ENCODE measurements around the gene WNT3.

GRCh38 chr17:46833840-46834208, 15.3 kb upstream of the WNT3 start:
- TF ChIP-seq CTCF (IDR thresholded peaks at IDR 0.05) (no peak), POLR2A (IDR thresholded peaks at IDR 0.05) (no peak)

Measured in Peyer's patch (tissue), 4 donors.